HepG2 (cell line): ENCODE measurements around the gene ABT1. TPM values are rescaled to one million over a fixed set of nuclear protein-coding genes. Genes with fewer than 3 reads are reported as not detected.
A peak's percentile ranks its signal among the peaks of the same experiment; 100 is the strongest.

Experiments used
- ARID3A ChIP-seq: IDR thresholded peaks from 2 replicates; pipeline ENCODE4 v1.6.1; 2012; ENCODE audit warnings: low read depth, low read length, improper control_type of control experiment
- ATM ChIP-seq: fragments of 450-650 bp; IDR thresholded peaks from 2 replicates; pipeline ENCODE4 v1.7.1; 2017; ENCODE audit warnings: mild to moderate bottlenecking, borderline replicate concordance
- BCL6 ChIP-seq: IDR thresholded peaks from 2 replicates; pipeline ENCODE4 v1.6.1; 2016; ENCODE audit warnings: missing genetic modification reagents, missing compliant biosample characterization
- CREM ChIP-seq, 2 experiments: sonication (generic) in 1 of 2; formaldehyde crosslinking in 1 of 2; IDR thresholded peaks; 2 replicates each; pipeline versions ENCODE4 v1.4.0 to v1.6.1; 2016 to 2020; ENCODE audit warnings: antibody characterized with exemption in 1 of 2, mild to moderate bottlenecking in 1 of 2, missing genetic modification reagents in 1 of 2
- DNMT3B ChIP-seq: conservative IDR thresholded peaks from 2 replicates; pipeline ENCODE4 v1.6.1; 2016; ENCODE audit warnings: missing biosample characterization, control low read depth
- EHMT2 ChIP-seq: fragments of 200-600 bp; sonication (generic); IDR thresholded peaks from 2 replicates; pipeline ENCODE4 v1.7.0; 2017; ENCODE audit warnings: antibody characterized with exemption, low read depth, low read length, borderline replicate concordance
- ETV6 ChIP-seq: sonication (generic); formaldehyde crosslinking; conservative IDR thresholded peaks from 2 replicates; pipeline ENCODE4 v1.4.0; 2020; ENCODE audit warnings: missing genetic modification reagents
- FOXK2 ChIP-seq: fragments of 450-650 bp; IDR thresholded peaks from 2 replicates; pipeline ENCODE4 v1.6.1; 2016
- FOXP1 ChIP-seq, 2 experiments: fragments of 450-650 bp in 1 of 2; IDR thresholded peaks; 2 replicates each; pipeline ENCODE4 v1.6.1; 2017 to 2018; ENCODE audit warnings: antibody characterized with exemption in 1 of 2
- HNF4A ChIP-seq: sonication (generic); formaldehyde crosslinking; IDR thresholded peaks from 2 replicates; pipeline ENCODE4 v1.4.0; 2020; ENCODE audit warnings: missing genetic modification reagents
- HOXA9 ChIP-seq: sonication (generic); formaldehyde crosslinking; IDR thresholded peaks from 2 replicates; pipeline ENCODE4 v1.8.1; 2022; ENCODE audit warnings: missing genetic modification reagents, mild to moderate bottlenecking, moderate library complexity, borderline replicate concordance
- MAZ ChIP-seq, 2 experiments: sonication (generic) in 1 of 2; formaldehyde crosslinking in 1 of 2; IDR thresholded peaks; 2 replicates each; pipeline versions ENCODE4 v1.5.0 to v1.6.1; 2012 to 2020; ENCODE audit warnings: low read depth in 2 of 2, mild to moderate bottlenecking in 2 of 2, borderline replicate concordance in 1 of 2, improper control_type of control experiment in 1 of 2, low read length in 1 of 2, missing genetic modification reagents in 1 of 2, moderate library complexity in 1 of 2
- MED1 ChIP-seq: sonication (generic); formaldehyde crosslinking; IDR thresholded peaks from 2 replicates; pipeline ENCODE4 v1.4.0; 2020; ENCODE audit warnings: missing genetic modification reagents
- NFKBIZ ChIP-seq: IDR thresholded peaks from 2 replicates; pipeline ENCODE4 v1.6.1; 2018; ENCODE audit warnings: missing genetic modification reagents, missing compliant biosample characterization
- NFYC ChIP-seq: IDR thresholded peaks from 2 replicates; pipeline ENCODE4 v1.6.1; 2016; ENCODE audit warnings: missing genetic modification reagents, missing compliant biosample characterization
- POLR2A ChIP-seq, 2 experiments: IDR thresholded peaks; 2 replicates each; pipeline ENCODE4 v1.6.1; 2011; ENCODE audit warnings: low read depth in 2 of 2, low read length in 2 of 2, mild to moderate bottlenecking in 1 of 2, moderate library complexity in 1 of 2; ENCODE audit not compliant: insufficient read depth in 1 of 2
- RFXAP ChIP-seq: sonication (generic); formaldehyde crosslinking; IDR thresholded peaks from 2 replicates; pipeline ENCODE4 v1.4.0; 2020; ENCODE audit warnings: missing genetic modification reagents, borderline replicate concordance
- TP53 ChIP-seq: sonication (generic); formaldehyde crosslinking; conservative IDR thresholded peaks from 2 replicates; pipeline ENCODE4 v1.4.0; 2020; ENCODE audit warnings: missing genetic modification reagents
- XBP1 ChIP-seq: sonication (generic); formaldehyde crosslinking; IDR thresholded peaks from 2 replicates; pipeline ENCODE4 v1.5.0; 2020; ENCODE audit warnings: missing genetic modification reagents
- ZBTB8A ChIP-seq: sonication (generic); formaldehyde crosslinking; IDR thresholded peaks from 2 replicates; pipeline ENCODE4 v1.4.0; 2020; ENCODE audit warnings: mild to moderate bottlenecking, low read depth, missing genetic modification reagents, borderline replicate concordance
- ZC3H4 ChIP-seq: sonication (generic); formaldehyde crosslinking; IDR thresholded peaks from 2 replicates; pipeline ENCODE4 v1.4.0; 2020; ENCODE audit warnings: missing genetic modification reagents, borderline replicate concordance
- ZKSCAN1 ChIP-seq: fragments of 150-350 bp; IDR thresholded peaks from 2 replicates; pipeline ENCODE4 v1.6.1; 2014; ENCODE audit warnings: low read length
- ZNF251 ChIP-seq: sonication (generic); formaldehyde crosslinking; IDR thresholded peaks from 2 replicates; pipeline ENCODE4 v1.9.0; 2021; ENCODE audit warnings: mild to moderate bottlenecking, missing genetic modification reagents
- ZNF274 ChIP-seq: sonication (generic); formaldehyde crosslinking; IDR thresholded peaks from 2 replicates; pipeline ENCODE4 v1.5.1; 2020; ENCODE audit warnings: mild to moderate bottlenecking, missing genetic modification reagents
- ZNF629 ChIP-seq: sonication (generic); formaldehyde crosslinking; conservative IDR thresholded peaks from 2 replicates; pipeline ENCODE4 v1.5.0; 2020; ENCODE audit warnings: missing genetic modification reagents
- ZNF678 ChIP-seq: sonication (generic); formaldehyde crosslinking; IDR thresholded peaks from 2 replicates; pipeline ENCODE4 v1.4.0; 2020; ENCODE audit warnings: mild to moderate bottlenecking, missing genetic modification reagents
- ZNF773 ChIP-seq: sonication (generic); formaldehyde crosslinking; IDR thresholded peaks from 2 replicates; pipeline ENCODE4 v1.4.0; 2020; ENCODE audit warnings: missing genetic modification reagents, borderline replicate concordance
- polyA plus RNA-seq, 8 experiments: library from polyadenylated mRNA; depleted of rRNA in 3 of 8; stranded (reverse) in 7 of 8; unstranded in 1 of 8; fragments of >200 nt; fragmentation: Illumina TruSeq in 4 of 8; extraction: Trizol in 4 of 8; gene quantifications; 2 replicates each; pipeline versions ENCODE4 v1.2.1 to v1.2.3, GENCODE V29; 2011 to 2016; ENCODE audit warnings: low read depth in 4 of 8, missing spikeins in 1 of 8, mixed read lengths in 1 of 8; ENCODE audit not compliant: insufficient read depth in 1 of 8
- total RNA-seq, 5 experiments: library from RNA; depleted of rRNA; stranded (reverse); fragments of >200 nt; fragmentation: Illumina TruSeq; extraction: Trizol; gene quantifications; 2 replicates each; pipeline ENCODE4 v1.2.3, GENCODE V29; 2016; ENCODE audit warnings: low read depth in 1 of 5
- TF ChIP-seq, protein P1 (sequence below): sonication (generic); formaldehyde crosslinking; IDR thresholded peaks from 2 replicates; pipeline ENCODE4 v1.4.0; 2020; ENCODE audit warnings: mild to moderate bottlenecking, missing genetic modification reagents
- TF ChIP-seq, protein P2 (sequence below): IDR thresholded peaks from 2 replicates; pipeline ENCODE4 v1.6.1; 2016; ENCODE audit warnings: mild to moderate bottlenecking, missing biosample characterization, missing genetic modification reagents

The ABT1 gene
- total and polyA plus RNA-seq, 2 of the 13 experiments (the other 11 are each of a cell fraction or from before 2014, with no cell fraction given): 38.4 TPM

- TF ChIP-seq, protein P1, sequence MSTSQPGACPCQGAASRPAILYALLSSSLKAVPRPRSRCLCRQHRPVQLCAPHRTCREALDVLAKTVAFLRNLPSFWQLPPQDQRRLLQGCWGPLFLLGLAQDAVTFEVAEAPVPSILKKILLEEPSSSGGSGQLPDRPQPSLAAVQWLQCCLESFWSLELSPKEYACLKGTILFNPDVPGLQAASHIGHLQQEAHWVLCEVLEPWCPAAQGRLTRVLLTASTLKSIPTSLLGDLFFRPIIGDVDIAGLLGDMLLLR (CRISPR knock-in tag): no peak
- TF ChIP-seq HNF4A (CRISPR knock-in tag) (peak; percentile 38; the same call in 1 of the 2 replicates), POLR2A (IDR thresholded peaks at IDR 0.05; ENCODE audit: insufficient read depth in 1 of 2, low read depth in 2 of 2, low read length in 2 of 2) (no peak), TP53 (CRISPR knock-in tag) (0 out of 2 replicates have a peak, but pooled peaks have one; percentile 36), ARID3A (no peak; the same call in none of the 2 replicates), ZBTB8A (CRISPR knock-in tag) (no peak; the same call in 1 of the 2 replicates), HOXA9 (no peak), NFYC (CRISPR knock-in tag) (0 out of 2 replicates have a peak, but pooled peaks have one; percentile 1), XBP1 (CRISPR knock-in tag) (no peak), FOXP1 (IDR thresholded peaks at IDR 0.05) (no peak), FOXP1 (CRISPR knock-in tag; IDR thresholded peaks at IDR 0.05) (peak; percentile 23; the same call in 1 of the 2 replicates), ZNF773 (CRISPR knock-in tag) (no peak), ATM (no peak), EHMT2 (0 out of 2 replicates have a peak, but pooled peaks have one; percentile 51), ZC3H4 (CRISPR knock-in tag) (no peak), MED1 (CRISPR knock-in tag) (peak; percentile 71), ZNF678 (CRISPR knock-in tag) (no peak), ZNF251 (no peak), RFXAP (CRISPR knock-in tag) (peak; percentile 78; the same call in 1 of the 2 replicates), CREM (IDR thresholded peaks at IDR 0.05) (no peak), CREM (CRISPR knock-in tag; IDR thresholded peaks at IDR 0.05) (no peak), ETV6 (no peak; the same call in 1 of the 2 replicates), DNMT3B (CRISPR knock-in tag) (peak; percentile 30; the same call in 1 of the 2 replicates), FOXK2 (no peak), NFKBIZ (CRISPR knock-in tag) (no peak), BCL6 (peak; percentile 70), ZKSCAN1 (peak; percentile 60), ZNF274 (CRISPR knock-in tag) (no peak), ZNF629 (CRISPR knock-in tag) (peak; percentile 52), MAZ (IDR thresholded peaks at IDR 0.05; ENCODE audit: borderline replicate concordance, low read depth, low read length) (no peak), MAZ (CRISPR knock-in tag; IDR thresholded peaks at IDR 0.05; ENCODE audit: low read depth) (no peak)
- TF ChIP-seq, protein P2, sequence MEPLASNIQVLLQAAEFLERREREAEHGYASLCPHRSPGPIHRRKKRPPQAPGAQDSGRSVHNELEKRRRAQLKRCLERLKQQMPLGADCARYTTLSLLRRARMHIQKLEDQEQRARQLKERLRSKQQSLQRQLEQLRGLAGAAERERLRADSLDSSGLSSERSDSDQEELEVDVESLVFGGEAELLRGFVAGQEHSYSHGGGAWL: no peak
These were observed 42.9 kb upstream of the ABT1 start (continued) for GRCh38 chr6:26553635-26554446.
